Head of caudate nucleus (tissue), 42 donors: ENCODE data around the gene SCAANT1.

Experiments used
- DNase-seq, 42 donors: peaks; one replicate each; pipeline versions ENCODE4 v3.0.0 to v3.0.0-alpha.2; 2020 to 2021; ENCODE audit warnings: mixed read lengths in 7 of 42
- intact Hi-C: fragments of 100-400 bp; cut with DNase I; formaldehyde crosslinking; loops from one replicate; pipeline ENCODE4 v1.15.0; 2022

The SCAANT1 gene

GRCh38 chr3:63910001-63910400, 2.2 kb downstream of the SCAANT1 start:
- intact Hi-C loops = loop anchor here (10.0 kb wide), 1 partner anchor 85 kb away; no protein-coding TSS in a partner anchor
- DNase-seq = no peak

GRCh38 chr3:63909431-63909830, 2.8 kb downstream of the SCAANT1 start:
- no peak for DNase-seq
- intact Hi-C loops = no loop called here

- no peak for DNase-seq
- intact Hi-C loops = no loop called here
Measured at GRCh38 chr3:63908776-63909175, 3.4 kb downstream of the SCAANT1 start.

DNA sequence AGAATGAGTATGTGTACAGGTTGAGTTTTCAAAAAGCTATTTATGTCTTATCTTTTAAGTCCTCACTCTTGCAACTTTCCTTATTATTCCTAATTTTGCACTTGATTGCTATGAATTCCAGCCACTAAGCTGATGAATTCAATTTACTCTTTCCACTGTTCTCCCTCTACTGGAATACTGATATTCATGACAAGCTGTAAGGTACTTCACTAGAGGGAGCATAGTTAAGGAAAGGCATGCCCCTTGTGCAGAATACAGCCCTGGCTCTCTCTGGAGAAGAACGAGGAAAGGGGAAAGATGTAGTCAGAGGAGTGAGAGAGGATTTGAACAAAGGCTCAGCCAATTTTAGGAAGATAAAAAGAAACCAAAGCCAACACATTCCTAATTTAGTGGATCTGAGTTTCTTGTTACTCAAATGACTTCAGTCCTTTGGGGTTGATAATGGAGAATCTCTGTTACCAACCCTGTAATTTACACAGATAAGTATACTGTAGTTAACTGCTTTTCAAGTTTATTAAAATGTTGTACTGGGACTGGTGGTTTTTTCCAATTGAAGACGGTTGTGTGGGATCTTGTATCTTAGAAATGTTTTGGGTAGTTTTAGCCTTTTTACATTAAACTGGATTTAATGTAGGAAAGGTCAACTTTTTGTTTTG, 4.0 kb downstream of the SCAANT1 start:
- intact Hi-C loops = no loop called here
- DNase-seq = no peak

GRCh38 chr3:63905731-63906620, 6.2 kb downstream of the SCAANT1 start:
- intact Hi-C loops = no loop called here
- no peak for DNase-seq

DNA sequence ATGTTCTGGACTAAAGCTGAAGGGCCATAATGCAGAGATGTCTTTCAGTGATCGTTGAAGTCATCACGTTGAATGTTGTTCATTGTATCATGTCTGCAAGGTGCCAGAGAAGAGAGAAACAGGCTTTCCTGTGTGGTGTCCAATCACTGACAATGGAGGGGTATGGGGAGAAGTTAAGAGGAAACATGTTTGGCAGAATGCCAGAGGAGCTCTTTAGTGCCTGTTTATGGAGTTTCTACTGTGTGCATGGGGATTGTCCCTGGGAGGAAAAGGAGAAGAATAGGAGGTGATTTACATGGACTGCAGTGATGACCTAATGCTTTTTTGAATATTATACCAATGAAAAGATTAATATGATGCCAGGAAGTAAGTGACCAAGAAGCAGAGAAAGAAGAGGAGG, 11.7 kb downstream of the SCAANT1 start:
- DNase-seq = no peak
- intact Hi-C loops = no loop called here

DNA sequence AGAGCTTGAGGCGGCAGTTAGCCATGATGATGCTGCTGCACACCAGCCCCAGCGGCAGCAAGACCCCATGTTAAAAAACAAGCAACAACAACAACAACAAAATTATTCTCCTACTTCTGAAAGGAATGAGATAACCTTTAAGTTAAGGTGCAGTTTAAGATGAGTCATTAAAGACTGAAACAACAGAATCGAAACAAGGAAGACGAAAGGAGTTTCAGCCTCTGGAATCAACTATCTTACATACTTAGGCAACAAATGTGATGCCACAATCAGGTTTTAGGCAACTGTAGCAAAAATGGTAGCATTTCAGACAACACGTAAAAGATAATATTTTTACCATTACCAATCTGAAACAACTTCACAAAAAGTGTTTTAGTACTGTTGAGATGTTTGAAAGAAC, 12.2 kb downstream of the SCAANT1 start:
- DNase-seq = no peak
- intact Hi-C loops = no loop called here

DNA sequence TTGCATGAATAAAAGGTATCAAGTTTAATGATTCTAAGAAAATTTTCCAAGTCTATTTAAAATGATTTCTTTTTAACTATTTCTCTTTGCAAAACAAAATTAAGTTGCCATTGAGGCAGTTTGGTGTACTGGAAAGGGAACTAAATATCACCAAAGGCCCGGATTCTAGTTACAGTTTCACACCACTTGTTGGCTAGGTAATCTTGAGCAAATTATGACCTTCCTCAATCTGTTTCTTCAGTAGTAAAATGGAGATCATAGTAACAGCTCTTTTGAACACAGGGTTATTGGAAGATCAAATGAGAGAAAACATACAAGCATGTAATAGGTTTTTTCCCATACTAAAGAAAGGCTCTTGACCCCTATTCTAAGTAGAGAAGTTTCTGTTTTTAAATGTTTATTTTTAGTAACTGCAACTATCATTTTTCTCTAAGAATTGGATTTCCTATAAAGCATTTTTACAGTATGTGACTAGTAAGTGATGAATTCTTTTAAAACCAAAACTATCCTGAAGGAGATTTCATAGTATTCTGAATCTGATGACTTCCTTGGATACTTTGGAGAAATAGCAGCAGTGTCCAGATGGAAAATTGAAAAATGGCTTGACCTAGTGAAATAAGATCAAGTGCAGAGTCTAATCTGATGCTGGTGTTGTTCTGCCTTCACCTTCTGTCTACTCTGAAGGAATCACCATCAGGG, 15.7 kb downstream of the SCAANT1 start:
- intact Hi-C loops = no loop called here
- no peak for DNase-seq

DNA sequence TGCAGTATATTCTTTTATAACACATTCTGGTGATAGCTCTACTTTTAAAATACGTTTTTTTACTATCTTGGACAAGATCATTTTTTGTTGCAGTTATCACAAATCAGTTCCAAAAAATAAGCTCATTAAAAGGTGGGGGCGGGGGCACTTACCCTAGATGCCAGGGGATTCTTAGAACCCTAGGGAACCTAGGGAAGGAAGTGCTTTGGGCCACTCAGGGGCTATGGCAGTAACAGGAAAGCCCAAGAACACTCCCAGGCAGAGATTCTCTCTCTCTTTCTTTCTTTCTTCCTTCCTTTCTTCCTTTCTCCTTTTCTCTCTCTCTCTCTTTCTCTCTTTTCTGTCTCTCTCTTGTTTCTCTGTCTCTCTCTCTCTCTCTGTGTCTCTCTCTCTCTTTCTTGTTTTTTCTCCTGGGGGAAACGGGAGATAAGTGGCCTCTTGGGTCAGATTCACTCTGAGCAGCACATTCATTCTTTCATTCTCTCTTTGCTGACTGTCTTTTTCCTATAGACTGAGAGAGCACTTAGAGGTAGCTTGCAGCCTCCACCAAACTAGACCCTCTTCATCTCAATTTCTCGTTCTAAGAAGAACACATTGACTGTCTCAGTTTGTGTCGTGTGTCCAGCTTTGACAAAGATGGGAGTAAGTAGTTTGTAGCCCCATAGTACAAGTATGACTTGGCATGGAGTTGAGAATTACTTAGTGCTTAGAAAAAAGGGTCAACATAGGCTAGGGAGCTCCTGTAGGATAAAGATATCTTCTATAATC, 16.6 kb downstream of the SCAANT1 start:
- intact Hi-C loops = no loop called here
- no peak for DNase-seq

DNA sequence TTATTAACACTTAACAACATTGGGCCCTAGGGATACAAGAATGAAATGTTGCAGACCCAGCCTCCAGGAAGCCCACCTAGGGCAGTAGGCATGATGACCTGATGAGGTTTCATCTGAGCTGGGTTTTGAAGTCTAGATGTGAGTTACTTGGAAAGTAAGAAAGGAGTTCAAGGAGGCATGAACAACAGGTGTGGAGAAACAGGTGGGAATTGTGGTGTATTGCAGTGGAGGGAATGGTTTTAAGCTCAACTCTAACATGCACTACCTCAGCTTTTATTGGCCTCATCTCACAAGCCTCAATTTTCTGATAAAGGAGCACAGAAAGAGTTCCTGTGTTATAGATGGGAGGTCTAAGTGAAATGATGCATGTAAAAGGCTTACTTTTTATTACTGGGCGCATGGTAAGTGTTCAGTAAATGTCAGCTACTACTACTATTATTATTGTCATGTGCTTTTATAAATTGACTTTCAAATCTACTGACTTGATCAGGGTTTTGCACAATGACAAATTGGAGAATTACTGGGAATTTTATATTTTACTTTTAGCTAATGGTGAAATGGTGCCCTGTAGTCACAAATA, 19.3 kb downstream of the SCAANT1 start:
- no peak for DNase-seq
- intact Hi-C loops = no loop called here

- no peak for DNase-seq
- intact Hi-C loops = no loop called here
Measured at GRCh38 chr3:63891518-63891917, 20.7 kb downstream of the SCAANT1 start.

DNA sequence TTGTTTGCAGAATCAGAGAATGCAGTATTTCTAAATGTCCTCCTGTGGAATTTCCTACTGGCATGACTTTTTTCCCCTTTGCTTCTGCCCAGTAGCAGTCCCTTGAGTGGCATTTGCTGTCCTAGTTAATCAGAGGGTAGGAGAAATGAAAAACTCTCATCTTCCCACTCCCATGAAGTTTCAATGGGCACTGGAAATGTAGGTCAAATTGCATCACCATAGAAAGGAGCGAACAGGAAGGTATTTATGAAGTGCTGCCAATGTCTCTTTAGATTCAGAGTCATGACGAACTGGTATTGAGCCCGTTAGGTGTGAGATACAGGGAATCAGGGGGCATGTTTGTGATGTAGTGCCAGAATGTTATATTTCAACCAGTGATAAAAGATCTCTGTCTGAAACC, 25.3 kb downstream of the SCAANT1 start:
- DNase-seq = no peak
- intact Hi-C loops = no loop called here

DNA sequence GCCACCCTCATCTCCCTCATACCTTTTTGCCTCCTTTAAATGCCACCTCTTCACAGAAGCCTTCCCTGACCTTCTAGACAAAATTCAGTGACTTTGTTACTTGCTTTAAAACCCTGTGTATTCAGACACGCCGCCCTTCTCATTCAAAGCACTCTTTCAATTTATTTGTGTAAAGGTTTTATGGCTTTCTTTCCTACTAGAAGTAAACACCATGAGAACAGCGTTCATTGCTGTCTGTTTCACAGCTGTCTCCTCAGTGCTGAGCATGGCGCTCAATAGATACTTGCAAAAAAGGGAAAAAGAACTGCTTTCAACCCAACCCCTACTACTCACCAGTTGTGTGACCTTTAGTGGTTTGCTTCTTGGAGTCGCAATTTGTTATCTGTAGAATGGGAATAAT, 31.5 kb downstream of the SCAANT1 start:
- DNase-seq = no peak
- intact Hi-C loops = no loop called here

GRCh38 chr3:63878394-63879060, 33.7 kb downstream of the SCAANT1 start:
- intact Hi-C loops = no loop called here
- no peak for DNase-seq

DNA sequence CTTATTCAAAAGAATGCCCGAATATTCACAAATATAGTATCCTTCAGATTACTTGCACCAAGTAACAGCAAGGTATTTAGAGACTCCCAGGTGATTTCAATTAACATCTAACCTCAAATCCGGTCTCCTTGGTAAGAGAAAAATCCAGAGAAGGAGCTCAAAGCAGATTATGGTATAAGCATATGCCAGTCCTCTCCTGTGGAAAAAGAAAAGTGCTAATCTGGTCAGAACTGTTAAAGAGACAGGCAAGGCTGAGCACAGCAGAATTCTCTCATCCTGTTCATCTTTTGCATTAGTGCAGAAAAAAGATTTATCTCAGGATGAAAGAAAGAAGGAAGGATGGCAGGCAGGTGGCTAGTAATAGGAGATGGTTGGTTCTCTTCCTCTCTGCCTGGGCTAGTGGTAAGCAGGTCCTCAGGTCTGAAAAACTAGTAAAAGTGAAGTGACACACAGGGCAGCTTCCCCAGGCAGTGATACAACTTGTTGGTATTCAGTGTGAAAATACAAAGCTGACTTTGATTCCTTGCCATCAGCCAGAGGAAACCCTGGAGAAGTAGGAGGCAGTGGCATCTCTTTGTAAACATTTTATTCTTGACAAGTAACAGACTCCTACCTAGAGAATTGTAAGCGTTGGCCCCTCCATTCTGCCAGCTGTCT, 34.3 kb downstream of the SCAANT1 start:
- DNase-seq = no peak
- intact Hi-C loops = no loop called here

- intact Hi-C loops = no loop called here
Measured at GRCh38 chr3:63876260-63876659, 35.9 kb downstream of the SCAANT1 start.

GRCh38 chr3:63875510-63875909, 36.7 kb downstream of the SCAANT1 start:
- no peak for DNase-seq
- intact Hi-C loops = no loop called here

More at GRCh38 chr3:63876260-63876659, 35.9 kb downstream of the SCAANT1 start:
- DNase-seq = no peak

GRCh38 chr3:63874769-63875168, 37.4 kb downstream of the SCAANT1 start:
- intact Hi-C loops = no loop called here
- DNase-seq = no peak
